ENCODE results near the gene ATF7. TPM values are rescaled to one million over a fixed set of nuclear protein-coding genes. Genes with fewer than 3 reads are reported as not detected.

The ATF7 gene
- total RNA-seq, 4 donors from 2014 or later = 12.5 to 28.0 (median 20.6) TPM

GRCh38 chr12:53603804-53604203, 22.4 kb downstream of the ATF7 start:
- Histone ChIP-seq H3K36me3 (peaks cover 0 to 42% (median 0%) of the 10 kb centered on the region in 3 donors), H3K27me3 (no peaks in the 10 kb centered on the region), H3K9me3 (no peaks in the 10 kb centered on the region), H3K4me3 (no peak overlapping the region), H3K4me1 (peaks cover 0 to 39% (median 14%) of the 10 kb centered on the region in 3 donors), H3K27ac (no peak overlapping the region)
- DNase-seq = no peak
- intact Hi-C loops (cut with DNase I) = loop anchor here (10.0 kb wide), 1 partner anchor 49 kb away; no protein-coding TSS in a partner anchor
- TF ChIP-seq, protein P1, sequence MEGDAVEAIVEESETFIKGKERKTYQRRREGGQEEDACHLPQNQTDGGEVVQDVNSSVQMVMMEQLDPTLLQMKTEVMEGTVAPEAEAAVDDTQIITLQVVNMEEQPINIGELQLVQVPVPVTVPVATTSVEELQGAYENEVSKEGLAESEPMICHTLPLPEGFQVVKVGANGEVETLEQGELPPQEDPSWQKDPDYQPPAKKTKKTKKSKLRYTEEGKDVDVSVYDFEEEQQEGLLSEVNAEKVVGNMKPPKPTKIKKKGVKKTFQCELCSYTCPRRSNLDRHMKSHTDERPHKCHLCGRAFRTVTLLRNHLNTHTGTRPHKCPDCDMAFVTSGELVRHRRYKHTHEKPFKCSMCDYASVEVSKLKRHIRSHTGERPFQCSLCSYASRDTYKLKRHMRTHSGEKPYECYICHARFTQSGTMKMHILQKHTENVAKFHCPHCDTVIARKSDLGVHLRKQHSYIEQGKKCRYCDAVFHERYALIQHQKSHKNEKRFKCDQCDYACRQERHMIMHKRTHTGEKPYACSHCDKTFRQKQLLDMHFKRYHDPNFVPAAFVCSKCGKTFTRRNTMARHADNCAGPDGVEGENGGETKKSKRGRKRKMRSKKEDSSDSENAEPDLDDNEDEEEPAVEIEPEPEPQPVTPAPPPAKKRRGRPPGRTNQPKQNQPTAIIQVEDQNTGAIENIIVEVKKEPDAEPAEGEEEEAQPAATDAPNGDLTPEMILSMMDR (IDR thresholded peaks at IDR 0.05) = no peak
- TF ChIP-seq POLR2A (IDR thresholded peaks at IDR 0.05) = no peak

GRCh38 chr12:53603196-53603595, 23.0 kb downstream of the ATF7 start:
- TF ChIP-seq, protein P1 (IDR thresholded peaks at IDR 0.05) = no peak
- Histone ChIP-seq H3K27me3 (no peaks in the 10 kb centered on the region), H3K4me1 (peaks cover 0 to 39% (median 14%) of the 10 kb centered on the region in 3 donors), H3K9me3 (no peaks in the 10 kb centered on the region), H3K4me3 (no peak overlapping the region), H3K36me3 (peaks cover 0 to 37% (median 0%) of the 10 kb centered on the region in 3 donors), H3K27ac (peak overlapping the region in 1 of 4 donors; percentile 13)
- intact Hi-C loops (cut with DNase I) = loop anchor here (10.0 kb wide), 1 partner anchor 48 kb away; no protein-coding TSS in a partner anchor
- DNase-seq = no peak

- Histone ChIP-seq H3K36me3 (peaks cover 0 to 37% (median 0%) of the 10 kb centered on the region in 3 donors), H3K27me3 (no peaks in the 10 kb centered on the region), H3K4me1 (peaks cover 0 to 43% (median 14%) of the 10 kb centered on the region in 3 donors), H3K9me3 (no peaks in the 10 kb centered on the region), H3K27ac (peak overlapping the region in 1 of 4 donors; percentile 13), H3K4me3 (no peak overlapping the region)
- 67 to 70% methylated on average over 10 of the region's 10 CpGs for WGBS, 2 donors
- intact Hi-C loops (cut with DNase I) = loop anchor here (10.0 kb wide), 1 partner anchor 48 kb away; no protein-coding TSS in a partner anchor
- TF ChIP-seq POLR2A (IDR thresholded peaks at IDR 0.05) = no peak
- TF ChIP-seq, protein P1 (IDR thresholded peaks at IDR 0.05) = no peak
- no peak for DNase-seq
These were observed 23.9 kb downstream of the ATF7 start for GRCh38 chr12:53602176-53602864.

- intact Hi-C loops (cut with DNase I) = loop anchor here (10.0 kb wide), 1 partner anchor 47 kb away; no protein-coding TSS in a partner anchor
- Histone ChIP-seq H3K27me3 (no peaks in the 10 kb centered on the region), H3K36me3 (peaks cover 0 to 37% (median 0%) of the 10 kb centered on the region in 3 donors), H3K9me3 (no peaks in the 10 kb centered on the region), H3K27ac (peak overlapping the region in 1 of 4 donors; percentile 65), H3K4me3 (peak overlapping the region in 2 of 4 donors; percentile 8 to 9), H3K4me1 (peaks cover 0 to 52% (median 17%) of the 10 kb centered on the region in 3 donors)
- DNase-seq = no peak
- TF ChIP-seq, protein P1 (IDR thresholded peaks at IDR 0.05) = no peak
- TF ChIP-seq POLR2A (IDR thresholded peaks at IDR 0.05) = no peak
- WGBS, 2 donors = 53 to 60% methylated on average over 12 of the region's 12 CpGs
These were observed 24.8 kb downstream of the ATF7 start for GRCh38 chr12:53601296-53601847.

All from esophagus squamous epithelium (tissue), 5 donors.